ENCODE measurements around the gene BPIFB4.

The BPIFB4 gene

GRCh38 chr20:33062105-33062824 lies 17.2 kb upstream of the BPIFB4 start:
- no peak for DNase-seq
- H3K4me3 ChIP-seq (ENCODE audit: low read depth, low read length), result no peak overlapping the region
- no peak overlapping the region for H3K27ac ChIP-seq
- in situ Hi-C loops (cut with HindIII; ENCODE audit: low pct_ligation_motif_present, low sequenced_read_pairs), result no loop called here
- H3K36me3 ChIP-seq (replicated peaks), result no peaks in the 10 kb centered on the region
- no peaks in the 10 kb centered on the region for H3K27me3 ChIP-seq (replicated peaks)
- no peak for TF ChIP-seq CTCF (IDR thresholded peaks at IDR 0.05; ENCODE audit: low read depth, low read length, missing control alignments)

GRCh38 chr20:33062825-33063149 lies 16.7 kb upstream of the BPIFB4 start:
- H3K36me3 ChIP-seq (replicated peaks), result no peaks in the 10 kb centered on the region
- no peaks in the 10 kb centered on the region for H3K27me3 ChIP-seq (replicated peaks)
- H3K4me3 ChIP-seq (ENCODE audit: low read depth, low read length), result no peak overlapping the region
- DNase-seq, result no peak
- in situ Hi-C loops (cut with HindIII; ENCODE audit: low pct_ligation_motif_present, low sequenced_read_pairs), result no loop called here
- no peak for TF ChIP-seq CTCF (IDR thresholded peaks at IDR 0.05; ENCODE audit: low read depth, low read length, missing control alignments)
- H3K27ac ChIP-seq, result no peak overlapping the region

GRCh38 chr20:33063271-33063670 lies 16.2 kb upstream of the BPIFB4 start:
- no peak for DNase-seq
- Histone ChIP-seq H3K27me3 (replicated peaks) (no peaks in the 10 kb centered on the region), H3K36me3 (replicated peaks) (no peaks in the 10 kb centered on the region), H3K27ac (no peak overlapping the region), H3K4me3 (ENCODE audit: low read depth, low read length) (no peak overlapping the region)
- TF ChIP-seq CTCF (IDR thresholded peaks at IDR 0.05; ENCODE audit: low read depth, low read length, missing control alignments), result no peak
- in situ Hi-C loops (cut with HindIII; ENCODE audit: low pct_ligation_motif_present, low sequenced_read_pairs), result no loop called here

GRCh38 chr20:33064572-33065287 lies 14.7 kb upstream of the BPIFB4 start:
- H3K36me3 ChIP-seq (replicated peaks), result no peaks in the 10 kb centered on the region
- H3K27me3 ChIP-seq (replicated peaks), result no peaks in the 10 kb centered on the region
- H3K27ac ChIP-seq, result no peak overlapping the region
- no peak overlapping the region for H3K4me3 ChIP-seq (ENCODE audit: low read depth, low read length)
- in situ Hi-C loops (cut with HindIII; ENCODE audit: low pct_ligation_motif_present, low sequenced_read_pairs), result no loop called here
- no peak for DNase-seq
- TF ChIP-seq CTCF (IDR thresholded peaks at IDR 0.05; ENCODE audit: low read depth, low read length, missing control alignments), result no peak

GRCh38 chr20:33065785-33066184 lies 13.7 kb upstream of the BPIFB4 start:
- Histone ChIP-seq H3K27me3 (replicated peaks) (no peaks in the 10 kb centered on the region), H3K4me3 (ENCODE audit: low read depth, low read length) (no peak overlapping the region), H3K27ac (no peak overlapping the region), H3K36me3 (replicated peaks) (no peaks in the 10 kb centered on the region)
- in situ Hi-C loops (cut with HindIII; ENCODE audit: low pct_ligation_motif_present, low sequenced_read_pairs), result no loop called here
- no peak for TF ChIP-seq CTCF (IDR thresholded peaks at IDR 0.05; ENCODE audit: low read depth, low read length, missing control alignments)
- no peak for DNase-seq

All from brain microvascular endothelial cell (primary cell).